Ecto neural progenitor cell (in vitro differentiated cells): ENCODE results near the gene UXS1.
"Not testable (repeated sequence)": the region's sequence is repeated elsewhere in the genome, so short reads cannot be mapped to it uniquely, and the experiment has no call there.

ENCODE experiments used
- DNase-seq: peaks from one replicate; pipeline ENCODE4 v3.0.0-alpha.2; 2018; ENCODE audit warnings: low spot score

Gene UXS1

GRCh38 chr2:106193977-106194778, at the start of gene UXS1:
TSS of gene UXS1 (minus strand) at chr2:106194301. CDS start at chr2:106194241, 60 bp downstream.
- DNase-seq = peak; percentile 99

DNA sequence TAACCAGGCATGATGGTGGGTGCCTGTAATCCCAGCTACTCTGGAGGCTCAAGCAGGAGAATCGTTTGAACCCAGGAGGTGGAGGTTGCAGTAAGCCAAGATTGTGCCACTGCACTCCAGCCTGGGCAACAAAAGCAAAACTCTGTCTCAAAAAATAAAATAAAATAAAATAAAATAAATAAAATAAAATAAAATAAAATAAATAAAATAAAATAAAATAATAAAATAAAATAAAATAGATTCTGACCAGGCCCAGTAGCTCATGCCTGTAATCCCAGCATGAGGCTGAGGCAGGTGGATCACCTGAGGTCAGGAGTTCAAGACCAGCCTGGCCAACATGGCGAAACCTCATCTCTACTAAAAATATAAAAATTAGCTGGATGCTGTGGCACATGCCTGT, 45.4 kb upstream of the UXS1 start:
- not testable (repeated sequence) for DNase-seq

DNA sequence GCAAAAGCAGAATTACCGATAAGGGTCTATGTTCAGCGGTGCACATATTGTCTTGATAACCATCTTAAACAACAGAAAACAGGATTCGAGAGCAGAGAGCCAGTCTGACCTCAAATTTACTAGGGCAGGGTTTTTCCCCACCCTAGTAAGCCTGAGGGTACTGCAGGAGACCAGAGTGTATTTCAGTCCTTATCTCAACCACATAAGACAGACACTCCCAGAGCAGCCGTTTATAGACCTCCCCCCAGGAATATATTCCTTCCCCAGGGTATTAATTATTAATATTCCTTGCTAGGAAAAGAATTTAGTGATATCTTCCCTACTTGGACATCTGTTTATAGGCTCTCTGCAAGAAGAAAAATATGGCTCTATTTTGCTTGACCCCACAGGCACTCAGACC, 41.3 kb upstream of the UXS1 start:
- not testable (repeated sequence) for DNase-seq

DNA sequence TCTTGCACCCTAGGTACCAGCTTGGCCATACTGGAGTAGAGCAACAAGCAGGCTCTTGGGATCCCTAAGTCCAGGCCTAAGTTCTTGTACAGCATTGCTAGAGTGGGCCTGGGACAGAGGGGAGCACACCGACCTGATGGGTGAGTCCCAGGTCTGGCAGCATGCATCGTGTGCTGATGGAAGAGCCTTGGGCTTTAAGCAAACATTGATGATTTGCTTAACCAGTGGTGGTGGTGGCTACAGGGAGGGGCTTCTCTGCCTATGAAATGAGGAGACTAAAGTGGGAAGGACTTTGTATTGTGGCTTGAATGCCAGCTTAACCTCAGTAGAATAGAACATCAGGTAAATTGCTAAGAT, 39.2 kb upstream of the UXS1 start:
- no peak for DNase-seq

DNA sequence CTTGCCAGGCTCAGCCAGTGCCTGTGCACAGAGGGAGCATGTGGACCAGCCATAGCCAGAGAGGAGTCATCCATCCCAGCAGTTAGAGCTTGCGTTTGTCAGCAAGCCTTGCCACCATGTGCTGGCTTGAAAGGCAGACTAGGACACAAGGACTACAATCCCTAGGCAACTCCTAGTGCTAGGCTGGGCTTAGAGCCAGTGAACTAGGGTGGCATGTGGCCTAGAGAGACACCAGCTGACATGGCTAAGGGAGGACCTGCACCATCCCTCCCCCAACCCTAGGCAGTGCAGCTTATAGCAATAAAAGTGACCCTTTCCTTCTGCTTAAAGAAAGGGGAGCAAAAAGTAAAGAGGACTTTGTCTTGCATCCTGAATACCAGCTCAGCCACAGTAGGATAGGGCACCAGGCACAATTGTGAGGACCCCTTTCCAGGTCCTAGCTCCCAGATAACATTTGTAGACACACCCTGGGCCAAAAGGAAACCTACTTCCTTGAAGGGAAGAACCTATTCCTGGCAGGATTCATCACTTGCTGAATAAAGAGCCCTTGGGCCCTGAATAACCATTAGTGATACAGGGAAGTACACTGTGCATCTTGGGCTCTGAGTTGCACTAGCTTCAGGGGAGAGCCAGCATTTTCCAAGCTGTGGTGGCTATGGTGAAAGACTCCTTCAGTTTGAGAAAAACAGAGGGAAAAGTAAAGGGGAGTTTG, 38.7 kb upstream of the UXS1 start:
- no peak for DNase-seq

- no peak for DNase-seq
Observed at GRCh38 chr2:106223347-106223746, 29.2 kb upstream of the UXS1 start.

- not testable (repeated sequence) for DNase-seq
Observed at GRCh38 chr2:106222057-106222456, 28.0 kb upstream of the UXS1 start.

DNA sequence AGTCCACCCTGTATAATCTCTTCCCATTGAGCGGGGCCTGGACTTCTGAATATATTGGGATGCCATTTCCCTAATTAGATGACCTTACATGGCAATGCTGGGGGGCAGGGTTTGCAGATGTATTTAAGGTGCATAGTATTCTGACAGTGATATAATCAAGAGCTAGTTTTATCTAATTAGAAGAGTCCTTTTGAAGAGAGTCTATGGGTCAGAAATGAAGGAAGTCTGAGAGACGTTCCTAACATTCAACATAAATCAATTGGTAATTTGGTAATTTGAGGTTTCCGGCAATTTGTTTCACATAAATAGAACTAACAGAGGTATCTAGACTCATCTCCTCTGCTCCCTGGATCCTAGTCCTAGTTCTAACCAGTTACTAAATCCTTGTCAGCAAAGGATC, 25.7 kb upstream of the UXS1 start:
- DNase-seq = no peak

DNA sequence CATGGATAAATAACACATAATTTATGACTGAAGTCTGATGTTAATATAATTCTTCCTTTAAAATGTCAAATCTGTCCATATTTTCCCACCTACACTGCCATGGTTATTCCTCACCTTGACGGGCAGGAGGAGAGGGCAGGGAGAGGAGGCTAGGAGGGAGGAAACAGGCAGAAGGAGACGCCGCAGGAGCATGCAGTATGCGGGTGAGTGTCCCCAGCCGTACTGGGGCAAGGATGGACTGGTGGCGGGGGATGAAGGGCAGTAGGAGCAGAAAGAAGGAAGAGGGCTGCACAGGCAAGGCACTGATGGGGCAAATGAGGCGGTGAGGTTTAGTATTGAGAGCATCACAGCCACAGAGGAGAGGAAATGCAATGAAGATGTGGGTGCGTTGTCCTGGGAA, 25.1 kb upstream of the UXS1 start:
- not testable (repeated sequence) for DNase-seq

- no peak for DNase-seq
Observed at GRCh38 chr2:106208874-106209273, 14.8 kb upstream of the UXS1 start.

- no peak for DNase-seq
Observed at GRCh38 chr2:106208399-106208798, 14.3 kb upstream of the UXS1 start.

- DNase-seq = no peak
Observed at GRCh38 chr2:106207246-106207645, 13.1 kb upstream of the UXS1 start.

DNA sequence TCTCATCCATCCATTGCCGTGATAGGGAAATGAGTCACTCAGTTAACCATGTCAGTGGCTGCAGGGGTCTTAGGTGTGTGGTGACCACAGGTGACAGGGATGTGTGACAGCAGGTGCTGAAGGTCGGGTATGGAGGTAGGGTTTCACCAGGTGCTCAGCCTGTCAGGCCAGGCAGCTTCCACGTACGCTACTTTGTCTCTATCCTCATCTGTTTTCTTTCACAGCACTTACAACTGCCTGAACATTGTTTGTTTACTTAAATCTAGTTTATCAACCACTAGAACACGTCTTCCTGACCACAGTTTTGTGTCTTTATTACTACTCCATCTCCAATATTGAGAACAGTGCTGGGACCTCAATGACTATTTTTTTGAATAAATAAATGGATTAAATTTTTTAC, 11.4 kb upstream of the UXS1 start:
- DNase-seq = no peak

DNA sequence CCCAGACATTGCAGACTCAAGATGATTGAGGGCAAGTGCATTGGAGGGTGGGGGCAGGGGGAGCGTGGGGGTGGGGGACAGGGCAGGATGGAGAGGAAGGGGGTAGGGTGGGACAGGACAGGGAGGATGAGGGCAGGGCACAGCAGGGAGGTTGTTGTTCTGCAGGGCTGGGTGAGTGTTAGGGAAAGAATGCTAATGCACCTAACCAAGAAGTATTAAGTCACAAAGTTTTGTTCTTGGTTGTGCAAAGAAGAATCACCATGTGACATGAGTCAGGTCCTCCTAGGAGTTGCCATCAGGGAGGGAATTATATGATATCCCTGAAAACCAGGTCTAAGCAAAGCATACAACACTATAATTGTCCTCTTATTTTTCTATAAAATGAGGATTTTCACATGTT, 10.4 kb upstream of the UXS1 start:
- not testable (repeated sequence) for DNase-seq

DNA sequence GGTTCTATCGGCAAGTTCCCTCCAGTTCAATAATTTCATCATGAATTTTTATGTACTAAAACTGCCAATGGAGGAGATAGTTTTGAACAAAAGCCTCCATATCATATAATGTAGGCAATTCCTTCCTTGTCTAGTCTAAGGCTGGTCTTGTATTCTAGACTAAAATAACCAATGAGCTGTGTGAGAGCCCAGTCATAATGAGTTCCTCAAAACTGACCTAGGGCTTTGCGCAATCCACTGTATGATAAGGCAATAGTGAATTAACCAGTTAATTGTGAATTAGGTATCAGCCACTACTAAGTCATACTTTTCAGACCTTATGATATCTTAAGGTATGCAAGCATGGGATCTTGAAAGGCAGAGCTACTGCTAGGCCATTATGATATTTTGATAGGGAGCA, 7.6 kb upstream of the UXS1 start:
- no peak for DNase-seq

DNA sequence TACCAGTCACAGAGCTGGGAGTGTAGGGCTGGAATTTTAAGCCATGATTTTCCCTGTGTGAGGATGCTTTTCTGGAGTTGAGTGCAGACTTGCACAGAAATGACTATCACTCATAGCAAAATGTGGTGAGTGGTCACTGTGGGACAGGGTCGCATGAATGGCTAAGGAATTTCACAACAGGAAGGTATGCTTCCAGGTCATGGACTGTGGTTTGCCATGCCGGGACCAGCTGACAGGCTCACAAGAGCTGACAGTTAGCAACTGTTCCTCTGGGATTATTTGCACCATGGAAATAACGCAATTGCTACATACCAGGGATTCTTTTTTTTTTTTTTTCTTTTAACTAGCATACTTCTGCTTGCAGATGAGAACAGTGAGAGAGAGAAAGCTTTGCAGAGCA, 3.8 kb upstream of the UXS1 start:
- no peak for DNase-seq

- DNase-seq = no peak
Observed at GRCh38 chr2:106195981-106196380, 1.9 kb upstream of the UXS1 start.

- DNase-seq = no peak
Observed at GRCh38 chr2:106195456-106195855, 1.4 kb upstream of the UXS1 start.

GRCh38 chr2:106193690-106193976, 468 bp downstream of the UXS1 start:
- DNase-seq = no peak

DNA sequence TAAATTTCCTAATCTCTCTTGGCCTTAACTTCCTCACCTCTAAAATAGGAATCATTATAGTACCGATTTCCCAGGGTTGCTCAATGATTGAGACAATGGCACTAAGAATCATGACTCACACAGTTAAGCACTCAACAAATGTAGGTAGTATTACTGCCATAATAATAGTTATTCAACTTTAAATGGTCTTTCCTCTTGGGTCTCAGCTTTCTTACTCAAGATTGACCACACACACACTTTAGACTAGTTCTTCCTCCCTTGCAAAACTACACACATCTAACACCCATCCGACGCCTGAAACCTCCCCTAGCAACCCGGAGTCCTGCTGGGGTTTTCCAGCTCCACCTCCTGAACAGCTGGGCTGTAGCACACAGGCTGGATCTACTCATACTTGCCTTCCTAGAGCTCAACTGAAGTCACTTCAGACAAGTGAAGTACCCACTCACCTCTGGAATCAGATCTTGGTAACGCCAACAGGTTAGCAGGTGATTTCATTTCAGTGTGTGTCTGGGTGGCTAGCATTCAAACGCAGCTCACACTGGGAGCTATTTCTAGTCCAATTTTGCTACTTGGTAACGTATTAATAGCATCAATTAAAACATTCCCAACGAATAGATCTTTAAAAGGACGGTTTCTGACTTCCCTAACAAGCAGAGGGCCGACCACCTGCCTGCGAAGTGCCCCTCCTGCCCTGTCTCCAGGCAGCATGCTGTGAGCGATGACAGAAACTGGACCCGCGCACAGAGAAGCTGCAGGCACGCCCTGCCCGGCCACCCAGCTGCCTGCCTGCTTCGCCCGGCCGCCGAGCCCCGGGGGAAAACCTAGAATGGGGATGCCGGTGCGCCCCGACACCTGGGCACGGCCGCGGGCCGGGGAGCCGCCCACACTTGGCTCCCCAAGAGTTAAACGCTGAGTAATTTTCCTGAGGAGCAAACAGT, 1.1 kb downstream of the UXS1 start:
- peak; percentile 71 for DNase-seq

DNA sequence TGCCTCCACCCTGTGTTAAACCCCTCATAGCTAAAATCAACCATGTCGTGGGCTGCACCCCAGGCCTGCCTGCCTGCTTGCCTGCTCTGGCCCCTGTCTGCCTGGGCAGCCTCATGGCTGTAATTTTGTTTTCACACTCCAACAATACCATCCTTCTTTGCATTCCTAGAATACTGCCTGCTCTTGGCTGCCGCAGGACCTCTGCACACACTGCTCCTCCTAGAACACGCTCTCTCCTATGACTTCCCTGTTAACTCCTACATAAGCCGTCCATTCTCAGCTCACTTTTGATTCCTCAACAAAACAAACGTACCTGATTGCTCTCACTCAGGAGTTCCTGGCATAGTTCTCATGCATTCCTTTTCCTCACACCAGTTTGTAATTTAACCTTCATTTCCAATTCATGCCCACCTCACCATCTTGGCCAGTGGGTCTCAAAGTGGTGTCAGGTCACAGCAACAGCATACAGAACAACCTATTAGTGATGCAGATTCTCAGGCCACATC, 2.5 kb downstream of the UXS1 start:
- no peak for DNase-seq

GRCh38 chr2:106189764-106190468, 4.2 kb downstream of the UXS1 start:
- DNase-seq = no peak
